Fibroblast of pulmonary artery (primary cell): ENCODE data around the gene SV2B.

Source experiments
- DNase-seq: peaks from one replicate; pipeline ENCODE4 v3.0.0-alpha.2; 2010; ENCODE audit warnings: low read depth
- H3K4me3 ChIP-seq: replicated peaks from 2 replicates; pipeline ENCODE4 v1.5.1; 2011; ENCODE audit warnings: low read depth, mild to moderate bottlenecking, control low read depth, low read length, moderate library complexity
- CTCF ChIP-seq: IDR thresholded peaks from 2 replicates; pipeline ENCODE4 v1.5.1; 2011; ENCODE audit warnings: mild to moderate bottlenecking, control low read depth, low read length, inconsistent platforms; ENCODE audit errors: missing control alignments

SV2B gene

DNA sequence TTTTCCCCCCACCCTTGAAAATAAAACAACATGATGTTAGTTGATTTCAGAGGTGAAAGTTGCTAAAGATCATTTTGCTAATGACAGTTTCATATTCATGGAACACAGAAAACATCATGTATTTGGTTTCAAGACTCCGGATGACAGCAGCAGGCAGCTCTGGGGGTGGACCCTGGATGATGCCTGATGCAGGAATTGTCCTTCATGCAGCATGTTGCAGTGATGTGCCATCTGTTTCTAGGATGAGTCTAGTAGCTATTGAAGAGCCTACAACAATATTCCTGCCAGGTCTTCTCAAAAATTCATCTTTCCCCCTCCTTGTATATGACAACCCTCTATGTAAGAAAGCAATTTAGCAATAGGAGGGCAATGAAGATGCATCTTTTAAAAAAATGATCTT is 108.3 kb downstream of the SV2B start:
- no peak for TF ChIP-seq CTCF
- DNase-seq: no peak
- no peak overlapping the region for H3K4me3 ChIP-seq

- DNase-seq: no peak
- no peak overlapping the region for H3K4me3 ChIP-seq
- no peak for TF ChIP-seq CTCF
Observed at GRCh38 chr15:91209318-91209717, 109.3 kb downstream of the SV2B start.

- no peak for TF ChIP-seq CTCF
- no peak for DNase-seq
- H3K4me3 ChIP-seq: no peak overlapping the region
Observed at GRCh38 chr15:91209726-91210125, 109.7 kb downstream of the SV2B start.

- TF ChIP-seq CTCF: no peak
- no peak for DNase-seq
- H3K4me3 ChIP-seq: no peak overlapping the region
Observed at GRCh38 chr15:91214675-91215590, 114.9 kb downstream of the SV2B start.

GRCh38 chr15:91216000-91216399 is 115.9 kb downstream of the SV2B start:
- no peak for TF ChIP-seq CTCF
- DNase-seq: no peak
- H3K4me3 ChIP-seq: no peak overlapping the region

DNA sequence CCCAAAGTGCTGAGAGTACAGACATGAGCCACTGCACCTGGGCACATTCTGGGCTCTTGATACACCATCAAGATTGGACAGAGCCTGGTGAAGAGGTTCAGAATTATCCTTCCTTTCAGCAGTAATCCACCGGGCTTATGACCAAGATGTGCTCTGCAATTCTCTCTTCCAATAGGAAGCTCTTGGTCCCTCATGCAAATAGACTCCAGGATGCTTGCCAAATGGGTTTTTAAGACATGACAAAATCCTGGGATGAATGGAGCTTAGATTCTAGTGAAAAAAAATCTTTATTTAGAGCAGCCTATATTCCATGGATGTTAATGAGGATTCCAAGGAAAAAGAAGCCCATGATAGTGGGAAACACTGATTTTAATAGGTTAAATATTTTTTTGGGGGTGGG is 119.1 kb downstream of the SV2B start:
- no peak for DNase-seq
- no peak overlapping the region for H3K4me3 ChIP-seq
- TF ChIP-seq CTCF: no peak

GRCh38 chr15:91222052-91222451 is 122.0 kb downstream of the SV2B start:
- TF ChIP-seq CTCF: no peak
- no peak overlapping the region for H3K4me3 ChIP-seq
- DNase-seq: no peak
